Measurements from ENCODE around the gene DOK4.

DNA sequence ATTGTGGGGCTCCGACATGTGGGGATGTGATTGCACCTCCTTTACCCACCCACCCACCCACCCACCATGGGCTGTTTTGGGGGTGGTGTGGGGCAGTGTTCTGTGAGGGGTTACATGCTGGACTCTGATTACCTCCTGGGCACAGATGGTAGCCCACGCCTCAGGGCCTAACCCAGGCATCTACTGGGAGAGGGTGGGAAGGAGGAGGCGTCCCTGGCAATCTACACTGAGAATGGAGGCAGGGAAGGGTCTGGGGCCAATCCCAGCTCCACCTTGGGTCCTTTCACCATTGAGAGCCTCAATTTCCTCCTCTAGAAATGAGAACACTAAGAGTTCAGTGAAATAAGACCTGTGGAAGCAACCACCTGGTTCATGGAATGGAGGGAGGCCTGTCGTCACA lies 11.7 kb upstream of the DOK4 start:
- TF ChIP-seq, protein P1, sequence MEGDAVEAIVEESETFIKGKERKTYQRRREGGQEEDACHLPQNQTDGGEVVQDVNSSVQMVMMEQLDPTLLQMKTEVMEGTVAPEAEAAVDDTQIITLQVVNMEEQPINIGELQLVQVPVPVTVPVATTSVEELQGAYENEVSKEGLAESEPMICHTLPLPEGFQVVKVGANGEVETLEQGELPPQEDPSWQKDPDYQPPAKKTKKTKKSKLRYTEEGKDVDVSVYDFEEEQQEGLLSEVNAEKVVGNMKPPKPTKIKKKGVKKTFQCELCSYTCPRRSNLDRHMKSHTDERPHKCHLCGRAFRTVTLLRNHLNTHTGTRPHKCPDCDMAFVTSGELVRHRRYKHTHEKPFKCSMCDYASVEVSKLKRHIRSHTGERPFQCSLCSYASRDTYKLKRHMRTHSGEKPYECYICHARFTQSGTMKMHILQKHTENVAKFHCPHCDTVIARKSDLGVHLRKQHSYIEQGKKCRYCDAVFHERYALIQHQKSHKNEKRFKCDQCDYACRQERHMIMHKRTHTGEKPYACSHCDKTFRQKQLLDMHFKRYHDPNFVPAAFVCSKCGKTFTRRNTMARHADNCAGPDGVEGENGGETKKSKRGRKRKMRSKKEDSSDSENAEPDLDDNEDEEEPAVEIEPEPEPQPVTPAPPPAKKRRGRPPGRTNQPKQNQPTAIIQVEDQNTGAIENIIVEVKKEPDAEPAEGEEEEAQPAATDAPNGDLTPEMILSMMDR (IDR thresholded peaks at IDR 0.05; ENCODE audit: low read depth, low read length), result no peak
- TF ChIP-seq POLR2A (IDR thresholded peaks at IDR 0.05; ENCODE audit: extremely low read depth, insufficient read length), result no peak
- TF ChIP-seq, protein P2, sequence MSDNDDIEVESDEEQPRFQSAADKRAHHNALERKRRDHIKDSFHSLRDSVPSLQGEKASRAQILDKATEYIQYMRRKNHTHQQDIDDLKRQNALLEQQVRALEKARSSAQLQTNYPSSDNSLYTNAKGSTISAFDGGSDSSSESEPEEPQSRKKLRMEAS (IDR thresholded peaks at IDR 0.05; ENCODE audit: low read depth, low read length), result no peak

All from NB4 (cell line).